Measurements from ENCODE around the gene SKAP2. TPM values are rescaled to one million over a fixed set of nuclear protein-coding genes. Genes with fewer than 3 reads are reported as not detected.

SKAP2 gene
- total RNA-seq, 1 experiment from 2014 or later = 3.2 TPM

- Histone ChIP-seq H3K4me1 (ENCODE audit: insufficient read depth, low read length) (peaks cover 5% of the 10 kb centered on the region; the same call in 1 of the 2 replicates), H2BK15ac (ENCODE audit: low read depth, low read length) (no peak overlapping the region), H2BK12ac (ENCODE audit: insufficient read length, low read depth, low read length) (no peak overlapping the region), H3K27ac (ENCODE audit: insufficient read length, low read depth, low read length) (peak overlapping the region; percentile 50), H2BK120ac (ENCODE audit: low read depth, low read length, poor library complexity, severe bottlenecking) (no peak overlapping the region), H3K4me2 (ENCODE audit: insufficient read depth, insufficient read length, low read length) (peak overlapping the region; percentile 60), H4K91ac (ENCODE audit: insufficient read length, low read depth, low read length) (no peak overlapping the region), H4K20me1 (ENCODE audit: control insufficient read depth, insufficient read depth, insufficient read length) (no peaks in the 10 kb centered on the region), H2AFZ (ENCODE audit: low read length) (no peak overlapping the region), H2BK20ac (ENCODE audit: low read depth, low read length, poor library complexity, severe bottlenecking) (no peak overlapping the region), H3K23ac (ENCODE audit: insufficient read length, low read depth, low read length) (no peak overlapping the region), H3K79me2 (ENCODE audit: insufficient read depth, low read length) (no peaks in the 10 kb centered on the region), H3K14ac (ENCODE audit: insufficient read depth, low read length) (no peak overlapping the region), H3K79me1 (ENCODE audit: insufficient read depth, low read depth, low read length, poor library complexity, severe bottlenecking) (no peaks in the 10 kb centered on the region), H3K56ac (ENCODE audit: insufficient read length, low read depth, low read length) (no peak overlapping the region), H3K9me3 (ENCODE audit: control insufficient read depth, low read depth, low read length) (no peaks in the 10 kb centered on the region), H2AK5ac (ENCODE audit: insufficient read length, low read length) (no peak overlapping the region), H3K23me2 (ENCODE audit: insufficient read length, low read depth, low read length, poor library complexity, severe bottlenecking) (peaks cover 5% of the 10 kb centered on the region), H3K27me3 (ENCODE audit: insufficient read depth, low read length) (no peaks in the 10 kb centered on the region), H3K4ac (ENCODE audit: low read depth, low read length) (no peak overlapping the region), H4K5ac (ENCODE audit: insufficient read length, low read depth, low read length) (no peak overlapping the region), H4K8ac (replicated peaks; ENCODE audit: insufficient read length, low read depth, low read length) (no peak overlapping the region), H3K18ac (ENCODE audit: insufficient read length, low read depth, low read length) (no peak overlapping the region), H3T11ph (ENCODE audit: low read length) (no peak overlapping the region), H2BK5ac (ENCODE audit: insufficient read length, low read length) (no peak overlapping the region), H3K9ac (ENCODE audit: extremely low read depth, insufficient read length, low read length) (no peak overlapping the region)
- TF ChIP-seq CTCF (conservative IDR thresholded peaks at IDR 0.05) = no peak
- Mint-ChIP-seq H3K9me3 (no peaks in the 10 kb centered on the region), H3K4me3 (peak overlapping the region; percentile 31 to 66), H3K36me3 (ENCODE audit: insufficient read depth in 1 of 3, low read depth in 3 of 3) (no peaks in the 10 kb centered on the region), H3K27ac (peak overlapping the region; percentile 3 to 16 (median 4); a peak in 6 of 7 replicates), H3K27me3 (ENCODE audit: low read depth) (no peaks in the 10 kb centered on the region; the same call in none of the 2 replicates), H3K4me1 (peaks cover 58 to 67% of the 10 kb centered on the region in 2 experiments)
- WGBS (ENCODE audit: extremely low coverage, insufficient read length, low lambda C conversion rate) = no CpG with 5 or more reads among the region's 15 CpGs
- no peak for DNase-seq
Measured at GRCh38 chr7:26657686-26658388, 206.6 kb downstream of the SKAP2 start.

All from H9 (cell line).